HG02759 (cell line): ENCODE results near the gene KIF5C.

ENCODE experiments used
- ATAC-seq: cut with Tn5 transposase; IDR thresholded peaks from one replicate; pipeline ENCODE4 v1.9.1; 2021; ENCODE audit warnings: mild to moderate bottlenecking, moderate library complexity; ENCODE audit not compliant: unreplicated experiment

The KIF5C gene

GRCh38 chr2:149009576-149010461 is 134.8 kb downstream of the KIF5C start:
- no peak for ATAC-seq

GRCh38 chr2:149012545-149012944 is 137.5 kb downstream of the KIF5C start:
- ATAC-seq, result no peak

- ATAC-seq, result no peak
Observed at GRCh38 chr2:149015501-149015900, 140.5 kb downstream of the KIF5C start.

DNA sequence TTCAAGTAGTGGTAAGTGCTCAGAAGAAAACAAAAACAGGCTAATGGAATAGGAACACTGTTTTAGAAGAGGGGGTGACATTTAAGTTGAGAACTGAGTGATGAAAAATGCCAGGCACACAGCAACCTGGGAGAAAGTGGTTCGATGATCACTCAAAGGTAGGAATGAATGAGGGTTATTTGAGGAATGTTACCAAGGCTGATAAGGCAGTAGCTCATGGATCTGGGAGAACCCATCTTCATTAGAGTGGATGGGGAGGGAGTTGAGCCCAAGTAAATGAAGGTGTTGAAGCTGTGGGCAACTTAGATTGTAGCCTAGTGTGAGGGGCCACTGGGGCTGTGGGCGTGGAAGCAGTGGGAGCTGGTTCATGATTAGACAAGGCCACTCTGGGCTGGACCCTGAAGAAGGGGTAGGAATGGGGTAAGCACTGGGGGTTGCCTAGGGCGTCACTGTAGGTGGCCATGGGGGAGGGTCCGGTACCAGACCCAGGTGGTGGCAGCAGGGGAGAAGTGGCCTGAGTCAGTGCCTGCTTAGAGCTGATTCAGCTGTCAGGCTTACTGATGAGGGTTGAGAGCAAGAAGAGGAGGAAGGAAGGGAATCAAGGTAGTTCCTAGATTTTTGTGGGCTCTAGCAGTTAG is 141.0 kb downstream of the KIF5C start:
- ATAC-seq, result no peak

- peak; percentile 12 for ATAC-seq
Observed at GRCh38 chr2:149017116-149017985, 142.3 kb downstream of the KIF5C start.

DNA sequence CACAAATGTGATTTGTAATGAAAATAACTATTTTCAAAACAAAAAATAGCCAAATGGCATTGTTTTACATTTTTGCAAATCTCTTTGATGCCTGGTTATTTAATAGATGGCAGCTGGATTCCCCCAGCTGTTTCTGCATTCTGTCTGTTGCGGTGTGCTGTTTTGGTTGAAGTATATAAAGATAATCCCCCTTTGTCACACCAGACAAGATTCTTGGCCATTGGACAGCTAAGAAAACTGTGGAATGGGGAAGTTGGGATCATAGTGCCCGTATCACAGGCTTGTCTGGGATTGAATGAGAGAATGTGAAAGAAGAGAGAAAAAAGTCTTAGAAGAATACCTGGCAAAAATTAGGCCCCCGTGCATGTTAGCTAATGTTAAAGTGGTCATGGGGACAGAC is 144.0 kb downstream of the KIF5C start:
- ATAC-seq, result no peak

- no peak for ATAC-seq
Observed at GRCh38 chr2:149019768-149020167, 144.7 kb downstream of the KIF5C start.

- ATAC-seq, result peak; percentile 49
Observed at GRCh38 chr2:149020432-149020851, 145.4 kb downstream of the KIF5C start.

GRCh38 chr2:149021271-149021719 is 146.3 kb downstream of the KIF5C start:
- ATAC-seq, result peak; percentile 55

DNA sequence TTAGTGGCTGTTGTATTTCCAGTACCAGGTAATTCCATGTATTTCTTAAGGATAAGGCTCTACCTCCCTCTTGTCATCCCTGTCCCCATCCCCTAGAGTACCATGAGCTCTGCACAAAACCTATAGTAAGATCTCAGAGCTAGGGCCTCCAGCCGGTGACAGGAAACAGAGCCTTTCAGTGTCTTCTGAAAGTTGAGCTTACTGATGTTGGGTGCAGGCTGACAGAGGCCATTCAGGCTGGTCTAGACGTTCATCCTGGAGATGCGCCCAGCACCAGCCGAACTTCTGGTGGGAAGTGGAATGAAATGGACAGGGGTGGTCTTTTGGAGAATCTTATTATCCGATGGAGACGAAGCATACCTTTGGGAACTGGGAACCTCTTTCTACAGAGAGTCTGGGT is 146.7 kb downstream of the KIF5C start:
- ATAC-seq, result peak; percentile 53

- no peak for ATAC-seq
Observed at GRCh38 chr2:149023091-149023490, 148.1 kb downstream of the KIF5C start.

DNA sequence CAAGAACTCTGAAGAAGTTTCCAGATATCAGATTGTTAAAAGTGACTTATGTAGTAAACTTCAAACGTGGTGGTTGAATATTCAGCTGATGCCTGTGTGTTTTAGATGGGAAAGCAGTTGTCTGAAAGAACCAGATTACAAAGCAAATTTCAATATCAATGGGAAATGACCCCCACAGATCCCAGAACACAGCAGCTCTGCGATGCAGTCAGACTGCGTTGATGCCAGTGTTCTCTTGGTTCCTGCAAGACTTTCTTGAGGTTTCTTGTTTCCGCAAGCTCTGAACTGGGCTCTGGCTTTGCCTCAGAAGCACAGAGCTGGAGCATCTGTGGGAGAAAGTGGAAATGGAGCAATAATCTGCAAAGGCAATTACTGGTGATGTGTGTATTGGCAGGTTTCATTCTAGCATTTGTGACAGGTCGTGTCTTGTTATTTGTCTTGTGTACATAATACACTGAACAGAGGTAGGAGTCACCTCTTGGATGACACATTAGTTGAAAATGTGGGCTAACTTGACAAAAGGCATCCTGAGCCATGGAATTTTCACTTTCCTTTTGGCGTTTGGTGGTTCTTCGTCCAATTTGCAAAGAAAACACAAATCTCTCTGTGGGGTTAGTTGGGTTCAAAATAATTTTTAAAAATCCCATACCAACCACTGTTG is 152.7 kb downstream of the KIF5C start:
- no peak for ATAC-seq

- ATAC-seq, result no peak
Observed at GRCh38 chr2:149028377-149028776, 153.3 kb downstream of the KIF5C start.

- ATAC-seq, result no peak
Observed at GRCh38 chr2:149028891-149029290, 153.9 kb downstream of the KIF5C start.

DNA sequence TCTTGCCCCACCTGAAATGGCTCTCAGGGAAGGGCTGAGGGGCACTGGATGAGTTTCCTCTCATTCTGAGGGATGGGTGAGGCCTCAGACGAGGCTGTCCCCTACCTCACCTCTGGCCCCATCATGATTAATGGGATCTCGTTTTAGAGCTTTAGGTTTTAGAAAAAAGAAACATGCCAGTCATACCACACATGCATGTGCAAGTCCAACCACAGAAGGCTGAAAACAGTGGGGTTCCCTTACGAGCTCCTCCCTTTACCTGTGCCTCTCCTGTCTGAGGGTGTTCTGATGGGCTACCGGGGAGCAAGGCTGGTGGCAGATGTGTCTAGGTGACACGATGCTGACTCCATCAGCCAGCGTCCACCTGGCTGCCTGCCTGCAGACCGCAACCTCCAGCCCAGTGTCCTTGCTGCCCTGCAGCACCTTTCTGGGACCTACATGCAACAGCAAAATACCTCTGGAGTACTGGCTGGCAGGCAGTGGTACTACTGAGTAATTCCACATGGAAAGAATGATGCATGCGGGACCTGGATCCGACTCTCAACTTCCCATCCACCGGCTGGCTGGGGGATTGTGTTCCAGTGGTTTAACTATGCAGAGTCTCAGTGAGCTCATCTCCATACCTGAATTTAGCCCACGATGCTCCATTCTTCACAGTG is 154.4 kb downstream of the KIF5C start:
- ATAC-seq, result no peak

DNA sequence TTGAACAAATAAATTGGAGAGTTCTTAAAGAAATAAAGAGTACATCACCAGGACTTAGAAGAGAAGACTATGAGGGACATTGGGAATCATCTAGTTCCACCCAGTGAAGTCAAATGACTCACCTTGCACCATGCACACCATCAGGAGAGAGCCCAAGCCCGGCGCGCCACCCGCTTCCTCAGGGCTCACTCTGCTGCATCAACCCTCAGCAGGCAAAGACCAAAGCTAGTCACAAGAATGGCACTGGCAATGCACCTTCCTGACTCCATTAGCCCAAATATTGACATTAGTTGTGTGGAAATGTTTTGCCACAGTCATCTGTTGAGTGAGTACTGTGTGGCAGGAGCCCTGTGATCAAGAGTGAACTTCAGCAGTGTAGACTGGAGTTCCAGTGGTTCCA is 156.4 kb downstream of the KIF5C start:
- ATAC-seq, result no peak

DNA sequence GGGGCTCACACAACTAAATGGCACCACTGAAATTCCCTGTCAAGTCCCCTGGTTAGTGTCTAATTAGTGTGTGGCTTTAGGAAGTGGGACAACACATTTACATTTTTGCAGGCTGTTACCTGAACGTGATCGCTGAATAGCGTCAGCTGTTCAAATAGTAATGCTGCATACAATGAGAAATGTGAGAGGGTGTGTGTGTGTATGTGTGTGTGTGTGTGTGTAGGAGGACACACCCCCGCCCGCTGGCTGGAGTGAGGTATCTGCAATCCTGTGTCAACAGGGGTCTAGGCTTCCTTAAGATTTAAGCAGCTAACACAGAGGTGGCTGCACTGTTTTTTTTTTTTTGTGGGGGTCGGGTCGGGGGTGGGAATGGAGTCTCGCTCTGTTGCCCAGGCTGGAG is 158.7 kb downstream of the KIF5C start:
- ATAC-seq, result no peak

DNA sequence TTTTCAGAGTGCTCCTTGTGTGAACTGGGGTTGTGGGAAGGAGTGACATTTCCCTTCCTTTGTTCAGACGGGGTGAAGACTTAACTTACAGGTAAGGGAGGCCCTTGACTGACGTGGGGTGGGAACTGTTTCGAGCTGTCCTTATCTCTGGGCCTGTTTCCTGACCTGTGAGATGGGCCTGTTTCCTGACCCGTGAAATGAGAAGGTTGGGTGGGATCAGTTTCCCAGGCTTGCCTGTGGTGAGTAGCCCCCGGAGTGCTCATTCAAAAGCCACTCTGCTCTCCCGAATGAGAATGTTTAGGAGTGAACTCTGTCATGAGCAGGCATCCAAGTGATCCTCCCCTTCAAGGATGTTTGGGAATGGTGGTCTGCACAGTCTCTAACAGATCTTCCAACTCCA is 159.4 kb downstream of the KIF5C start:
- no peak for ATAC-seq

- ATAC-seq, result peak; percentile 17
Observed at GRCh38 chr2:149036507-149037293, 161.7 kb downstream of the KIF5C start.
